Skin of body (tissue), 2 donors: Measurements from ENCODE around the gene PCP2. TPM values are rescaled to one million over a fixed set of nuclear protein-coding genes. Genes with fewer than 3 reads are reported as not detected.

ENCODE experiments used
- DNase-seq: peaks from one replicate; lab custom pipeline; 2025; lab: John Stamatoyannopoulos, UW
- total RNA-seq: library from RNA; depleted of rRNA; stranded (reverse); fragments of >200 nt; gene quantifications from one replicate; pipeline ENCODE4 v1.2.3, GENCODE V29; 2014

PCP2 gene
- total RNA-seq, 1 donor from 2014 or later, result not detected

DNA sequence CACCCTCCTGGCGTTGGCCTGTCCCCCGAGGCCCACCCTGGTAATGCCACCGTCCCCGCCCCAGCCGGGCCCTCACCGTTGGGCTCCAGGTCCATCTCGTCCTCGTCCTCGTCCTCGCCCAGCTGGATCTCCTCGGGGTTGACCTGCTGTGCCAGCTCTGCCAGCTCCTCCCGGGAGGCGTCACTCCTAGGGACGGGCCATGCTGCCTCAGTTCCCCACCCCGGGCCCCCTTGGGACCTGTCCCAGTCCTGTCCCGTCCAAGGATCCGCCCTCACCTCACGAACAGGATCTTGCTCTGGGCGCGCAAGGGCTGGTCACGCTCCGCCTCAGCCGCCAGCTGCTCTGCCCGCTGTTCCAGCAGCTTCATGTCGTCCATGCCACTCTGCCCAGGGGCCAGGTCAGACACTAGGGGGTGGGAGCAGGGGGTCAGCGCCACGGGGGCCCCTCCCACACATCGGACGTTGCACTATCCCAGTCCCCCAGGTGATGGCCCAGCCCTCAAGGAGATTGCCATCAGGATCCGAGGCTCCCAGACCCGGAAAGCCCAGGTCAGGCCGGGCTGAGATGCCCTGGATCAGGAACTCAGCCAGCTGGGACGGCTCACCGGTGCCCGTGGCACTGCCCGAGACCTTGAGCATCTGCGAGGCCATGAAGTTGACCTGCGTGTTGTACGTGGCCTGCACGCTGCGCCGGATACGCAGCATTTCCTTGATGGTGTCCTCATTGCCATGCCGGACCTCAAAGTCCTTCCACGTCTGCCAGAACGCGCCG, 13.7 kb downstream of the PCP2 start:
- DNase-seq, result no peak

DNA sequence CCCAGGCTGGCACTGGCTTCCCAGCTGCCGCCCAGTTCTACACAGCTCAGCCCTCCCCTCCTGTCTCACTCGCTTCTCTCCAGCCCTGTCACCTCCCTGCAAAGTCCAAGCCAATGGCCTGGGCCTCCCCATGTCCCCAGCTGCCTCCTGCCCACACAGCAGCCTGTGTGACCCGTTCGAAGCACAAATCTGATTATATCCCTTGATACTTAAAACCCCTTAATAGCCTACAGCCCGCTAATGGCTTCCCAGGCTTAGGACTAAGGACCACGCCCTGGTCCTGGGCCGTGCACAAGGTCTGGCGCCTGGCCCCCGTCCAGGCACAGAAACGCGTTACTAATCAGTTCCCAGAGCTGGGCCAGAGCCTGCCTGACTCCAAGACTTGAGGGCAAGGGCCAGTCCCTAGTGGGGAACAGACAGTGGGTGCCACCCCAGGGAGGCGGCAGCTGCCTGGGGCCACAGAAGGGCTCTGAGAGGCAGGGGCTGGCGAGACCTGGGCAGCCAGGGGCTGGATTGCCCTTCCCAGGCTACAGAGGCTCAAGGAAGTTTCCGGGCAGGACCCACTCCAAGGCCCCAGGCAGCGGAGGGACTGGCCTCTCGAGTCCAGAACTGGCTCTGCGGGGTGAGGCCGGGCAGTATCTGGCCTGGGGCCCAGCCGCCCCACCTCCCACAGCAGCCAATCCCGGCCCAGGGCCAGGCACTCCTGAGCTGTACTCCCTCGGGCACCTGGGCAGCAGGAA, 14.6 kb downstream of the PCP2 start:
- DNase-seq, result no peak

DNA sequence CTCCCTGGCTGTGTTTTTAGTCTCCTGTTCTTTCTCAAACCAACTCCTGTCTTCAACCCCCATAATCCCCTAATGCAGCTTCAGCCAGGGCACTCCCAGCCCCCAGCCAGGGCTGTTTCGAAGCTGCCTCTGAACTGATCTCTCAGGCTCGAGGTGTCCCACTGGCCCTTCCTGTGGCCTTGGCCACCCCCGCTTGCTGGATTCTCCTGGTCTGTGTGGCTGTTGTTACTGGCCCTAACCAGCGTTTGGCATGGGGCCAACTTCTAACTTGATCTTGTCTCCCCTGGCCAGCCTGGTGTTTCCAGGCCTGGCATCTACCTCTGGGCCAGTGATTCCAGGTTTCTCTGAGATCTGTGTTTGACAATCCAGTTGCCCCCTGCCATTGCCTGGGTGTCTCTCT, 15.2 kb downstream of the PCP2 start:
- no peak for DNase-seq

DNA sequence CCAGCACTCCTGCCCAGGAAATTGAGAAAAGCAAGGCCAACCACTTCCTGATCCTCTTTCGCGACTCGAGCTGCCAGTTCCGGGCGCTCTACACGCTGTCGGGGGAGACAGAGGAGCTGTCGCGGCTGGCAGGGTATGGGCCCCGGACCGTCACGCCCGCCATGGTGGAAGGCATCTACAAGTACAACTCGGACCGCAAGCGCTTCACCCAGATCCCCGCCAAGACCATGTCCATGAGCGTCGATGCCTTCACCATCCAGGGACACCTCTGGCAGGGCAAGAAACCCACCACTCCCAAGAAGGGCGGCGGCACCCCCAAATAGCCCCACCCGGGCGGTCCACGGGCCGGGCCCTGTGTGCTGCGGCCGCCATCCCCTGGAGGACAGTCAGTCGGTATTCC, 15.8 kb downstream of the PCP2 start:
- DNase-seq, result no peak

DNA sequence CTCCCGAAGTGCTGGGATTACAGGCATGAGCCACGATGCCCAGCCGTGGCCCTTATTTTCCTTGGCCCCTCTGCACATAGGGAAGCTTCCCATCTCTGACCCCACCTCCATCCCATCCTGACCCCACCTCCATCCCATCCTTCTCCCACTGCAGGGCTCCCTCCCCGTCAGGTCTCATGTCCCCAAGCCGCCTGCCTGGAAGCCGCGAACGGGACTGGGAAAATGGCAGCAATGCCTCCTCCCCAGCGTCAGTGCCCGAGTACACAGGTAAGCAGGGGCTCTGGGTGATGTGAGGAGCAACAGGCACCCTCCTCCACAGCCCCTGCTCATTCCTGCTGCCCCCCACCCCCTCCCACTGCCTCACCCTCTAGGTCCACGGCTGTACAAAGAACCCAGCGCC, 16.3 kb downstream of the PCP2 start:
- no peak for DNase-seq

DNA sequence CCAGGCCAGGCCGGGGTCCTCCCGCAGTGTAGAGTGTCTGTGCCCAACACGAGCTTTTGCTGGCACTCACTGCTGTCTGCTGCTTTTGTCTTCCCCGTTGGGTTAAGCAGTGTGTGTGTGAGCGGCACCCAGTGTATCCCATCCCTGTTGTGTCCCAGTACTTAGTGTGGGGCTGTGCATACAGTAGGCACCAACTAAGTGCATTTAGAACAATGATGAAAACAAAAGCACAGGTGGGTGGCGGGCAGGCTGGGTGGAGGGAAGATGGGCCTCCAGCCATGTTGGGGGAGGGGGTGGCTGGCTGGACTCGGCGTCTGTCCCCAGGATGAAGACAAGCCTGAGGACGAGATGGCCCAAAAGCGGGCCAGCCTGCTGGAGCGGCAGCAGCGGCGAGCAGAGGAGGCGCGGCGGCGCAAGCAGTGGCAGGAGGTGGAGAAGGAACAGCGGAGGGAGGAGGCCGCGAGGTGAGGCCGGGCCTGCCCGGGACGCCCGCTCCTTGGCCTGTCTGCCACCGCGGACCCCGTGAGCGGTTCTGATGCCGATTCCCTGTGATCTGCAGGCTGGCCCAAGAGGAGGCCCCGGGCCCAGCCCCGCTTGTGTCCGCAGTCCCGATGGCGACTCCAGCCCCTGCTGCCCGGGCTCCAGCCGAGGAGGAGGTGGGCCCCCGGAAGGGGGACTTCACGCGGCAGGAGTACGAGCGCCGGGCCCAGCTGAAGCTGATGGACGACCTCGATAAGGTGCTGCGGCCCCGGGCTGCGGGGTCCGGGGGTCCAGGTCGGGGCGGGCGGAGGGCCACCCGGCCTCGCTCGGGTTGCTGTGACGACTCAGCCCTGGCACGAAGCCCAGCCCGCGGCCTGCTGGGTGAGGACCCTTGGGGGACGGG, 18.4 kb downstream of the PCP2 start:
- no peak for DNase-seq

DNA sequence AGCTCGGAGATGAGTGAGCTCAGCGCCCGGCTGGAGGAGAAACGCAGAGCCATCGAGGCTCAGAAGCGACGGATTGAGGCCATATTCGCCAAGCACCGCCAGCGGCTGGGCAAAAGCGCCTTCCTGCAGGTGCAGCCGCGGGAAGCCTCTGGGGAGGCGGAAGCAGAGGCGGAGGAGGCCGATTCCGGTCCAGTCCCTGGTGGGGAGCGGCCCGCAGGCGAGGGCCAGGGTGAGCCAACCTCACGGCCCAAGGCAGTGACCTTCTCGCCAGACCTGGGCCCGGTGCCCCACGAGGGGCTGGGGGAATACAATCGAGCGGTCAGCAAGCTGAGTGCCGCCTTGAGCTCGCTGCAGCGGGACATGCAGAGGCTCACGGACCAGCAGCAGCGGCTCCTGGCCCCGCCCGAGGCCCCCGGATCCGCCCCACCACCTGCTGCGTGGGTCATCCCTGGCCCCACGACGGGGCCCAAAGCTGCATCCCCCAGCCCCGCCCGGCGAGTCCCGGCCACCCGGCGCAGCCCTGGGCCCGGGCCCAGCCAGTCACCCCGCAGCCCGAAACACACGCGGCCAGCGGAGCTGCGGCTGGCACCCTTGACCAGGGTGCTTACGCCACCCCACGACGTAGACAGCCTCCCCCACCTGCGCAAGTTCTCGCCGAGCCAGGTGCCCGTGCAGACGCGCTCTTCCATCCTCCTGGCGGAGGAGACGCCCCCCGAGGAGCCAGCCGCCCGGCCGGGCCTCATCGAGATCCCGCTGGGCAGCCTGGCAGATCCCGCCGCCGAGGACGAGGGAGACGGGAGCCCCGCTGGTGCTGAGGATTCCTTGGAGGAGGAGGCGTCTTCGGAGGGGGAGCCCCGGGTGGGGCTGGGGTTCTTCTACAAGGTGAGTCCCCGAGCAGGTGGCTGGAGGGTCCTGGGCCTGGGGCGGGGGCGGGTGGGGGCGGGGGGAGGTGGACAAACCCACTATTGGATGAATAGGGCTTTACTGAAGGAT, 20.9 kb downstream of the PCP2 start:
- no peak for DNase-seq

DNA sequence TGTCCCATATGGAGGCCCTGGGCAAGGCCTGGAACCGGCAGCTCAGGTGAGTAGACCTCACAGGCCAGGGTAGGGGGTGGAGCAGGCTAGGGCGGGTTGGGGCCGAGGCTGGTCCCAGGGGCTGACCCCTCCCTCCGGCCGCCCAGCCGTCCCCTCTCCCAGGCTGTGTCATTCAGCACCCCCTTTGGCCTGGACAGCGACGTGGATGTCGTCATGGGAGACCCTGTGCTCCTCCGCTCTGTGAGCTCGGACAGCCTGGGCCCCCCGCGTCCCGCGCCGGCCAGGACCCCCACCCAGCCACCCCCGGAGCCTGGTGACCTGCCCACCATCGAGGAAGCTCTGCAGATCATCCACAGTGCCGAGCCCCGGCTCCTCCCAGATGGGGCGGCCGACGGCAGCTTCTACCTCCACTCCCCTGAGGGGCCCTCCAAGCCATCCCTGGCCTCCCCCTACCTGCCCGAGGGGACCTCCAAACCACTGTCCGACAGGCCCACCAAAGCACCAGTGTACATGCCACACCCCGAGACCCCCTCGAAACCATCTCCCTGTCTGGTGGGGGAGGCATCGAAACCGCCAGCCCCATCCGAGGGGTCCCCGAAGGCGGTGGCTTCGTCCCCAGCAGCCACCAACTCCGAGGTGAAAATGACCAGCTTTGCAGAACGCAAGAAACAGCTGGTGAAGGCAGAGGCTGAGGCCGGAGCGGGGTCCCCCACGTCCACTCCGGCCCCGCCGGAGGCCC, 21.8 kb downstream of the PCP2 start:
- DNase-seq, result no peak

DNA sequence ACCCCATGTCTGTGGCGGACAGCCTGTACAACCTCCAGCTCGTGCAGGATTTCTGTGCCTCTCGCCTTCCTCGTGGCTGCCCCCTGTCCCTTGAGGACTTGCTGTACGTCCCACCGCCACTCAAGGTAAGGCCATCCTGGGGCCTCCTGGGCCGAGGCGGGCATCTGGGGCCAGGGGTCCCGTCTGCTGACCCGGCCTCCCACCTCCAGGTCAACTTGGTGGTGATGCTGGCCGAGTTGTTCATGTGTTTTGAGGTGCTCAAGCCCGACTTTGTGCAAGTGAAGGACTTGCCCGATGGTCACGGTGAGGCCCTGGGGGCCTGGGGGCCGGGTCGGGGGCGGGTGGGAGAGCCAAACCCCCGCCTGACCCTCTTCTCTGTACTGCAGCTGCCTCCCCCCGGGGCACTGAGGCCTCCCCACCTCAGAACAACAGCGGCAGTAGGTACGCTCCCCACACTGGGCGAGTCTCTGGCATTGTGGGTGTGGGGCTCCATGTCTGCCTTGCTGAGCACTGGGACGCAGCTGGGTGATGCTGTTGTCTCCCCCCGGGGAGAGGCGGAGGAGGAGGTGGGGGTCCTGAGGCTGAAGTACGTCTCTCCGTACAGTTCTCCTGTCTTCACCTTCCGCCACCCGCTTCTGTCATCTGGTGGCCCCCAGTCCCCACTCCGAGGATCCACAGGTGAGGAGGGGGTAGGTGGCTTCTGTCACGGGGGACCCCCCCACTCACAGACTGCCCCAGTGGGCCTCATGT, 22.9 kb downstream of the PCP2 start:
- DNase-seq, result no peak

DNA sequence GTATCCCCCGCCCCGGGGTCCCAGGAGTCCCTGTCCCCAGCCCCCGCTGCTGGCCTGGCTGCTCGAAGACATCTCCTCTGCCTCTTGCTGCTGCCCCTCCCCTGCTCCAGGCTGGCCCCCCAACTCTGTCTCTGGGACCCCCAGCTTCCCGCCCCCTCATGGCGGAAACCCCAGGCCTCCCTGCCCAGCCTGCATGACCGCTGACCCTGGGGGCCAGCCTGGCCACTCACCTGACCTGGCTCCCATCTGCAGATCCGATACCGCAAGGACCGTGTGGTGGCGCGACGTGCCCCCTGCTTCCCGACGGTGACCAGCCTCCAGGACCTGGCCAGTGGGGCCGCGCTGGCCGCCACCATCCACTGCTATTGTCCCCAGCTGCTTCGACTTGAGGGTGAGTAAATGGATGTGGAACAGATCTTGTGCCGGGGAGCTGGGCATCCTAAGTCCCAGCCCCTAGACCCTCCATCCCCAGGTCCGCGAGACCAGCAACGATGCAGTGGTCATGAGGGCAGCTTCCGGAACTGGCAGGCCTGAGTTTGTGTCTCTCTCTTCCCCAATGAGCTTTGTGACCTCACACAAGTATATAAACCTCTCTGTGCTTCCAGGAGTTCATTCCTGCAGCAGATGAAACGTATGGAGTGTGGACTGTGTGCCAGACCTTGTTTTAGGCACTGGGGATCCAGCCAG, 25.5 kb downstream of the PCP2 start:
- no peak for DNase-seq

DNA sequence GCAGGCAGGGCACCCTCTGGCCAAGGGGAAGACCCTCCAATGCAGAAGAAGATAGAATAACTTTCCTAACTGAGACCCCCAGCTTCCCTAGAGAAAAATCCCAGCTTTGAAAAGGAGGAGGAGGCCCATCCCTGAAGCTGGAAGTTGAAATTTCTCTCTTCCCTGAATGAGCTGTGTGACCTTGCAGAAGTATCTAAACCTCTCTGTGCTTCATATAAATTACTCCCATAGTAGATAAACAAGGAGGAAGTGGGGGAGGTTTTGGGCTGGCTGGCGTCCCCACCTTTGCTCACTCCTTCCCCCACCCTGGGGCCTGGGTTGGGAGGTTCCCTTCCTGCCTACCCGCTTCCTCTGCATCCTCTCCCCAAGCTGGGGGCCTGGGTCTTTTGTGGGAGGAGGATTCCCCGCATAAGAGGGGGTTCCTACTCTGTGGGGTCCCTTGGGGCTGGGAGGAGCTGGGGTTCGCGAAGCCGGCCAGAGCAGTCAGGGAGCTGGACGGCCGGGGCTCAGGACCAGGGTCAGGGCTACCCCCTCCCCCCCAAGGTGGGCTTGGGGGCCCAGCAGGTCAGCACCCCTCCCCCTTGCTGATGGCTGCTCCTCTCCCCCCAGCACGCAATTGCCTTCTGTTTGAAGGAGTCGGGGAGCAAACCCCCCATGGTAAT, 26.2 kb downstream of the PCP2 start:
- no peak for DNase-seq

DNA sequence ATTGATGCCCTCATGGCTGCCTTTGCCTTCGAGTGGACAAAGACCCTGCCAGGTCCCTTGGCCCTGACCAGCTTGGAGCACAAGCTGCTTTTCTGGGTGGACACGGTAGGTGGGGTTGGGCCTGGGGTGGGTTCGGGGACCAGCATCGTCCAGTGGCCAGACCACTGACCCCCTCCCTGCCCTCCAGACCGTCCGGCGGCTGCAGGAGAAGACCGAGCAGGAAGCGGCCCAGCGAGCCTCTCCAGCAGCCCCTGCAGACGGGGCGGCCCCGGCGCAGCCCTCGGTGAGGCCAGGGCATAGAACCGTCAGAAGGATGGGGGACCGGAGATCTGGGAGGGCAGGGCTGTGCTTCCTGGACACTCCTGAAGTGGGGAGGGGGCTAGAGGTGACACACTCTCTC, 27.2 kb downstream of the PCP2 start:
- no peak for DNase-seq

DNA sequence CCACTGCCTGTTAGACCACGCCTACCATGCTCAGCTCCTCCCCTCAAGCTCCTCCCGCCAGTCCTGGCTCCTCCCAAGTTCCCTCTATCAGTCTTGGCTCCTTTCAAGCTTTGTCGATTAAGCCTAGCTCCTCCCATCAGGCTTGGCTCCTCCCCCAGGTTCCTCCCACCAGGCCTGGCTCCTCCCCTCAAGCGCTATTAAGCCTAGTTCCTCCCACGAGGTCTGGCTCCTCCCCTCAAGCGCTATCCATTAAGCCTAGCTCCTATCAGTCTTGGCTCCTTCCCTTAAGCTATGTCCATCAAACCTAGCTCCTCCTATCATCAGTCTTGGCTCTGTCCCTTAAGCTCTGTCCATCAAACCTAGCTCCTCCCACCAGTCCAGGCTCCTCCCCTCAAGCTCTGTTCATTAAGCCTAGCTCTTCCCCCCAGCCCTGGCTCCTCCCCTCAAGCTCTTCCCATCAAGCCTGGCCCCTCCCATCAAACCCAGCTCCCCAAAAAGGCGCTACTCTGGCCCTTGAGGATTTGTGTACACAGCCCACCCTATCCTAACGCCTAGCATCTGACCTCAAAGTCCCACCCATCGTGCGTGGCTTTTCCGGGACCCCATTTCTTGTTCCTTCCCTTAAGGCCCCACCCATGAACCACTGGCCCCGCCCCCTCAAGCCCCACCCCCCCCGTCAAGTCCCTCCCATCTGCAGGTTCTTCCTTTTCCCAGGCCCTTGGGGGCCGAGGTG, 27.9 kb downstream of the PCP2 start:
- no peak for DNase-seq

DNA sequence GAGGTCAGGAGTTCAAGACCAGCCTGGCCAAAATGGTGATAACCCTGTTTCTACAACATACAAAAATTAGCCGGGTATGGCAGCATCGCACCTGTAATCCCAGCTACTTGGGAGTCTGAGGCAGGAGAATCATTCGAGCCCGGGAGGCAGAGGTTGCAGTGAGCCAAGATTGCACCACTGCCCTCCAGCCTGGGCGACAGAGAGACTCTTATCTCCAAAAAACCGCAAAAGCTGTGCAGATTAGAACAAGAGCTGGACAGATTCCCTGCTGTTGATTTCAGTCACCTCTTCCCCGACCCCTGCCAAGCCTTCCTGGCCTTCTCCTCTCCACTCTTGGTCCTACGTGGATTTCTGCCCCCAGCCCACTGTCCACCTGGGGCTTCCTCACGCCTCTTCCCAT, 29.6 kb downstream of the PCP2 start:
- DNase-seq, result no peak

DNA sequence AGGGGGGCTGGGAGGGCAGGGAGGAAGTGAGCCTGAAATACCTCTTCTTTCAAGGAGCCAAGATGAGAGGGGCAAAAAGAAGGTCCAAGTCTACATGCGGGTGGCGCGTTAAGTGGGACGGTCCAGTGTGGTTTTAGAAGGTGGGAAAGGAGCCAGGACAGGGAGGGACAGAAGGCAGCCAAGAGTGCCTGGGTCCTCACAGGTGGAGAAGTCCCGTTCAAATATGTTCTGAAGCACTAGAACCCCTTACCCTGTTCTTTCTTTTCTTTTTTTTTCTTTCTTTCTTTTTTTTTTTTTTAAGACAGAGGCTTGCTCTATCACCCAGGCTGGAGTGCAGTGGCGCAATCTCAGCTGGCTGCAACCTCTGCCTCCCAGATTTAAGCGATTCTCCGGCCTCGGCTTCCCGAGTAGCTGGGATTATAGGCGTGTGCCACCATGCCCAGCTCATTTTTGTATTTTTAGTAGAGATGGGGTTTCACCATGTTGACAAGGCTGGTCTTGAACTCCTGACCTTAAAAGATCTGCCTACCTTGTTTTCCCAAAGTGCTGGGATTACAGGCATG, 30.5 kb downstream of the PCP2 start:
- DNase-seq, result no peak

DNA sequence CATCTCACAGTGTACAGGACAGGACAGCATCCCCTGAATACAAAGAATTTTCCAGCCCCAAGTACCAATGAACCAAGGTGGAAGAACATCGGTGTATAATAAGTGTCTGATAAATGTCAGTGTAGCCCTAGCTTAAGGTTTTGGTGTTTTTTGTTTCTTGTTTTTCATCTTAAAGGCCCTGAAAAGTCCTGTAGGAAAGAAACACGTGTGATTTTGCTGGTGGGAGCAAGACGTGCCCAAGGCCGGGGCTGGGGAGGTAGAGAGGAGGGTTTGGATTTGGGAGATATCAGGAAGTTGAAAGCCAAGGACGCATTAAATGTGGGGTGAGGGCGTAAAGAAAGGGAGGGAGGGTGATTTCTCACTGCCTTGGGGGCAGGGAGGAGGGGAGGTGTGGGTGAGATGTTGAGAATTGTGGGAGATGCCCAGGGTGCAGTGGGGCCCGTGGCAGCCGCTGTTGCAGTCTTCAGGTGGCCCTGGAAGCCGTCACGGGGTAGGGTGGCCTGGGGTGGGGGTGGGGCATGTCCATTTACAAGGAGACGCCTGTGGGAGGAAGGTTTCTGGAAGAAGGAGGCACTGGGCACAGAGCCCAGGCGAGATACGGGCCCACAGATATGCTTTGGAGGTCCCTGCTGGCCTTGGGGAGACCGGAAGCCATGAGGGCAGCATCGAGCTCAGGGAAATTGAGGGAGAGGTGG, 31.1 kb downstream of the PCP2 start:
- DNase-seq, result no peak

DNA sequence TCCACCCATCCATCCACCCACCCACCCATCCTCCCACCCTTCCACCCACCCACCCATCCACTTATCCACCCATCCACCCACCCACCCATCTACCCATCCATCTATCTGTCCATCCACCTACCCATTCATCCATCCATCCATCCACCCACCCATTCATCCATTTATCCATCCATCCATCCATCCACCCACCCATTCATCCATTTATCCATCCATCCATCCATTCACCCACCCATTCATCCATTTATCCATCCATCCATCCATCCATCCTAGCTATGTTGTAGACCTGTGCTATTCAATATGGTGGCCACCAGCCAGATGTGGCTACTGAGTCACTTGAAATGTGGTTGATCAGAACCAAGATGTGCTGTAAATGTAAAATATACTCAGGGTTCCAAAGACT, 32.8 kb downstream of the PCP2 start:
- DNase-seq, result no peak
